Measurements from ENCODE around the gene ZNF69.
"Not testable (repeated sequence)": the region's sequence is repeated elsewhere in the genome, so short reads cannot be mapped to it uniquely, and the experiment has no call there.

Gene ZNF69

DNA sequence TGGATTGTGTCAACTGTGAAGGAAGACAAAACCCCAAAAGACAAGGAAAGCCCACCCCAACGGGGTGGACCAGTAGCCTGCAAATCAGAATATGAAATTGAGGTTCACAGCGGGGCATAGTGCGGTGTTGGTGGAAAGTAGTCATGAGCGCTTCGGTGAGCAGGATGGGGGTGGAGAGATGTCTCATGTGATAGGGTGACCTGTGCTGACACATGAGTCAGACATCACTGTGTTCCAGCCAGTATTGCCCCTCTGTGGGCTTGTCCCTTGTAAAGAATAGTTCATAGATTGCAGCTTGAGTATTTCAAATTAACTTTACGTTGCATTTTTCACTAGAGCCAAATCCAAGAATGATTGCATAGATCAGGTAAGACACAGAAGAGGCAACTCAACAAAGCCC is 7.3 kb downstream of the ZNF69 start:
- DNase-seq (ENCODE audit: low read depth, low spot score), result no peak

DNA sequence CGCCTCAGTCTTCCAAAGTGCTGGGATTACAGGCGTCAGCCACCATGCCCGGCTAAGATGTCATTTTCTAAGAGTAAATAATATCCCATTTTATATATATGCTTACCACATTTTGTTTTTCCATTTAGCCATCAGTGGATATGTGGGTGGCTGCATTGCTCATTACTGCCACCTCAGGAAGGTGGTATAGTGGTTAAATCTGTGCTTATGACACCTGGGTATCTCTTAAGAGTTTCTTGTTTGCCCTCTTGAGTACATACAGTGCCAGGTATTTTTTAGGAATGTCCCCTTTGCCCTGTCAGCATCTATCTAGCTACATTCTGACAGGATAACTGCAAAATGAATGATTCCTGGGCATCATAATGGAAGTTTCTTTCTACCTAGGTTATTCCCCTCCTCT is 14.6 kb downstream of the ZNF69 start:
- no peak for DNase-seq (ENCODE audit: low read depth, low spot score)

DNA sequence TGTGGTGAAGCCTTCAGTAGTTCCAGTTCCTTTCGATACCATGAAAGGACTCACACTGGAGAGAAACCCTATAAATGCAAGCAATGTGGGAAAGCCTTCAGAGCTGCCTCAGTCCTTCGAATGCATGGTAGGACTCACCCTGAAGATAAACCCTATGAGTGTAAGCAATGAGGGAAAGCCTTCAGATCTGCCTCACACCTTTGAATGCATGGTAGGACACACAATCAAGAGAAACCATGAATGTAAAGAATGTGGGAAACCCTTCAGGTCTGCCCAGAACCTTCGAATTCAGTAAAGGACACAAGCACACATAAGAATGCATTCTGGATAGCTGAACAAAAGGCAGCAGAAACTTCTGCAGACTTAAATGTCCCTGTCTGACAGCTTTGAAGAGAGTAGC is 18.3 kb downstream of the ZNF69 start:
- no peak for DNase-seq (ENCODE audit: low read depth, low spot score)

DNA sequence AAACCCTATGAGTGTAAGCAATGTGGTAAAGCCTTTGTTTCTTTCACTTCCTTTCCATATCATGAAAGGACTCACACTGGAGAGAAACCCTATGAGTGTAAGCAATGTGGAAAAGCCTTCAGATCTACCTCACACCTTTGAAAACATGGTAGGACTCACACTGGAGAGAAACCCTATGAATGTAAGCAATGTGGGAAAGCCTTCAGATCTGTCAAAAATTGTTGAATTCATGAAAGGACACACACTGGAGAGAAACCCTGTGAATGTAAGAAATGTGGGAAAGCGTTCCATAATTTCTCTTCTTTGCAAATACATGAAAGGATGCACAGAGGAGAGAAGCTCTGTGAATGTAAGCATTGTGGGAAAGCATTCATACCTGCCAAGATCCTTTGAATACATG is 24.4 kb downstream of the ZNF69 start:
- not testable (repeated sequence) for DNase-seq (ENCODE audit: low read depth, low spot score)

DNA sequence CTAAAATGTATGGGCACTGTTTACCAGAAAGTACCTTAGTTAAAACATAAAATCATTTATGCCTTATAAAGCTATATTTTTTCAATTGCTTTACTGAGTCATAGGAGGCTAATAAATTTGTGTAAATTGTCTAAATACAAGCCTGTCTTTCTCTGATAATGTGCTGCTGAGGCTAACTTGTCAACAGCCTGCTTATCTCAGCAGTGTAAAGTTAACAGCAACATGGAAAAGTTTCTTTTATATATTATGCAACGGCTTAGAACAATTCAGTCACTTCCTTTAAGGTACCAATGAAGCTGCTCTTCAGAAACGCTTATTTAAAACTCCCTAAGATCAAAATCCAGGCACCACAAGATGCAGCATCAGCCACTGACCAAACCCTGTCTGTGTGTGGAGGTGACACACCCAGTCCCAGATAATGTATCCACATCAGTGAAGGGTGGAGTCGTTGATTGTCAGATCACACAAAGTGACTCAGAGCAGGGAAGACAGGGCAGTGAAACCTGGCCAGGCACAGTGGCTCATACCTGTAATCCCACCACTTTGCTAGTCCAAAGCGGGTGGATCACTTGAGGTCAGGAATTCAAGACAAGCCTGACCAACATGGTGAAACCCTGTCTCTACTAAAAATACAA is 27.0 kb downstream of the ZNF69 start:
- not testable (repeated sequence) for DNase-seq (ENCODE audit: low read depth, low spot score)

DNA sequence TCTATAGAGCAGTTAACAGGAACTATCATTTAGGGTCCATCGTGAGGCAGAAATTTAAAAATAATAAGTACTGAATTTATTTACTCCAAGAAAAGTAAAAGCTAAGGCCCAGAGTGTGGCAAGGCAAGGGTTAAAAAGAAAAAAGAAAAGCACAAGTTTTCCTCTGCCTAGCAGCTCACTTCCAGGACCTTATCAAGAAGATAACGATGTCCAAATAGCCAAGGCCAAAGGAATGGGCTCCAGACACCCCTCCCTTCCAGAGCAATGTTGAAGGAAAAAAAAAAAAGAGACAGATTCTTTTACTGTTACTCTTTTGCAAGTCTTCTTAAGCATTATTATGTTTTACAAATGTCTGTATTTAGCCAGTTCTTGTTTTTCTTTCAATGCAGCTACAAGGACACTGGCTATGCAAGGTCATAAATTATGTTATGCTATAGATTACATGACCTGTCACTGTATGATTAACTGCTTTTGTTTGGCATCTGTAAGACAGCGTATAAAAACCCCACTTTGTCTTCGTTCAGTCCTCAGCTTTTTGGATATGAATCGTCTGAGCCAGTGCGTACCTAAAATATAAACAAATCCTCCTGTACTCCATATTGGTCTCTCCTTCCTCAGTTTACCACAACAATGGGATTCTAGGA is 34.4 kb downstream of the ZNF69 start:
- DNase-seq (ENCODE audit: low read depth, low spot score), result no peak

DNA sequence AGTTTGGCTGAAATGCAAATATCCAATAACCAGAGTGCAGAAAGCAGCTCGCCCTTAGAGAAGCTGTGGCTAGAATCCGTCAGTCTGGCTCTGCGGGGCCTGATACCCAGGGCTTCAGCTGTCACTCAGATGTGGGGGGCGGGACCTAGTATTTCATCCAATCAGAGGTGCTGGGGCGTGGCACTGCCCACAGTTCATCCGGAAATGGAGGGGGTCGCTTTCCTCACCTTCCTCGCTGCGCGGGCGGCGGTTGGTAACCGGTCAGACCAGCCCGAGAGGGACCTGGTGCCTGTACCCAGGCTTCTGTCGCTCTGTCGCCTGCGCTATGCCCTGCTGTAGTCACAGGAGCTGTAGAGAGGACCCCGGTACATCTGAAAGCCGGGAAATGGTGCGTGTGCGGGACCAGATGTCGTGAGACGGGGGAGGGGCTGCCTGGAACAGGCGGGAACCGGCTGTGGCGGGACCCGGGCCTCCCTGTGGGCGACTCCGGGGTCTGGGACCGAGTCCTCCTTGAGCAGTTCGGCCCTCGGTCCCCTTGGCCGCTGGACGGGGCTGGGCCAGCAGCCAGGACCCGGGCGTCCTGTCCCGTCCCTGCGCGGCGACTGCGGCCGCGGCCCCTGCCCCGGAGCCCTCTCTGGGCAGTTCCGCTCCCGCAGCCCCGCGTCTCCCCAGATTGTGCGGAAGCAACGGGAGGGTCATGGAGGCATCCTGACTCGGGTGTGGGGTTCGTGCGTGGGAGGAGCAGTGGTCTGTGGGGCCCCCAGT is 37.5 kb downstream of the ZNF69 start, which contains the start of gene ZNF700:
TSS of gene ZNF700 (plus strand) at position 222 of the 765 bp plus-strand sequence. CDS start at position 326, 104 bp downstream.
- peak; percentile 59 for DNase-seq (ENCODE audit: low read depth, low spot score)

DNA sequence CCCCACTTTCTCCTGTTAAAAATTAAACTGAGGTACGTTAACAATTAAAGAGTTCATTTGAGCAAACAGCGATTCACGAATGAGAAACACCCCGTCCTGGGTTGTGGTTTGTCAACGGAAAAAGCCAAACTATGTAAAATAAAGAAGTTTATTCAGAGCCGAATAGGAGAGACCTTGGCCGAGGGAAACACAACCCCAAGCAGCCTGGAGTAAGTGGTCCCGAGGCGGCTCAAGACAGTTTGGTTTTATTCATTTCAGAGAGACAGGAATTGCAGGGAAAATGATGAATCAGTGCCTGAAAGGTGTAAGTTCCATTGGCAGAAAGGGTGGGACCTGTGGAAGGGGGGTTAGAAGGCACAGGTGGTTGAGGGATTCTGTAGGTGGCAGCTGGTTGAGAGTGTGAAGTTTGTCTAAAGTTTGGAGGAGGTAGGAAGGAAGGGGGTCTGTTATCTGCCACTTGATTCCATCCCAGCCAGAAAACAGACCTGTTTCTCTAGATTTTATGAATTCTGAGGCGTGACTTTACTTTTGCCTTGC is 38.1 kb downstream of the ZNF69 start:
- DNase-seq (ENCODE audit: low read depth, low spot score), result not testable (repeated sequence)

DNA sequence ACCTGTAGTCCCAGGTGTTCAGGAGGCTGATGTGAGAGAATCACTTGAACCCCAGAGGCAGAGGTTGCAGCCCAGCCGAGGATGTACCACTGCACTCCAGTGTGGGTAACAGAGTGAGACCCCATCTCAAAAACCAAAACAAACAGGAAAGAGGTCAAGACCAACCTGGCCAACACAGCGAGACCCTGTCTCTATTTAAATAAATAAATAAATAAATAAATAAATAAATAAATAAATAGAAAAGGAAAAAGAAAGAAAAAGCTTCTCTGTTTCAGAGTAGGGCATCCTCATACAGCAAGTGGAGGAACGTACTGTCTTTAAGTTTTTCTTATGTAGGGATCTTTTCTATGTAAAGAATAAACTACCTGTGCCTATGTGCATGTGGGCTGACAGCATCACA is 39.6 kb downstream of the ZNF69 start:
- no peak for DNase-seq (ENCODE audit: low read depth, low spot score)

DNA sequence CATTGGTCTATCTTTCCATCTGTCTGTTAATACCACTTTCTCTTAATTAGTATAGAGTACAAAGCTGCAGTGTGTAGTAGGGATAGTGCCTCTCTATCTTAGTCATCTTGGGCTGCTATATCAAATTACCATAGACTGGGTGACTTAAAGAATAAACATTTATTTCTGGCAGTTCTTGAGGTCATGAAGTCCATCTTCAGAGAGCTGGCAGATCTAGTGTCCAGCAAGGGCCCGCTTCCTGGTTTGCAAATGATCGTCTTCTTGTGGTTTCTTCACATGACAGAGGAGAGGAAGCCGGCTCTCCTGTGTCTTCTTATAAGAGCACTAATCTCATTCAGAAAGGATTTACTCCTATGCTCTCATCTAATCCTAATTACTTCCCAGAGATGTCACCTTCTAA is 43.5 kb downstream of the ZNF69 start:
- DNase-seq (ENCODE audit: low read depth, low spot score), result no peak

DNA sequence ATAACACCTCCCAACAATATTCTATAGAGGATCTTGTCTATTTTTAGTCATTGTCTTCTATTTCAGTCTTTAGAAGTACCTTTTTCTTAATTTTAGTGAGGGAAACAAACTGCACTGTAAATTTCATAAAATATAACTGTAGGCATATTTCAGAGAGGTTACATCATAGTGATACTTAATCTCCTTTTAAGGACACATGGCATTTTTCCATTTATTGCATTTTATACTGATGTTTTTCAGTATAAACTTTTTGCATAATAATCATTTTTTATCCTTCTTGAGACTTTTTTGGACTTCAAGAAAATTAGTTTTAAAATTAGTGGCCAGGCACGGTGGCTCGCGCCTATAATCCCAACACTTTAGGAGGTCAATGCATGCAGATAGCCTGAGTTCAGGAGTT is 43.9 kb downstream of the ZNF69 start:
- no peak for DNase-seq (ENCODE audit: low read depth, low spot score)

DNA sequence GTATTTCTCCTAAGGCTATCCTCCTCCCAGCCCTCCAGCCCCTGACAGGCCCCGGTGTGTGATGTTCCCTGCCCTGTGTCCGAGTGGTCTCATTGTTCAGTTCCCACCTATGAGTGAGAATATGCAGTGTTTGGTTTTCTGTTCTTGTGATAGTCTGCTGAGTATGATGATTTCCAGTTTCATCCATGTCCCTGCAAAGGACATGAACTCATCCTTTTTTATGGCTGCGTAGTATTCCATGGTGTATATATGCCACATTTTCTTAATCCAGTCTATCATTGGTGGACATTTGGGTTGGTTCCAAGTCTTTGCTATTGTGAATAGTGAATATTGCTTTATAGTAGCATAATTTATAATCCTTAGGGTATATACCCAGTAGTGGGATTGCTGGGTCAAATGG is 48.2 kb downstream of the ZNF69 start:
- DNase-seq (ENCODE audit: low read depth, low spot score), result not testable (repeated sequence)

DNA sequence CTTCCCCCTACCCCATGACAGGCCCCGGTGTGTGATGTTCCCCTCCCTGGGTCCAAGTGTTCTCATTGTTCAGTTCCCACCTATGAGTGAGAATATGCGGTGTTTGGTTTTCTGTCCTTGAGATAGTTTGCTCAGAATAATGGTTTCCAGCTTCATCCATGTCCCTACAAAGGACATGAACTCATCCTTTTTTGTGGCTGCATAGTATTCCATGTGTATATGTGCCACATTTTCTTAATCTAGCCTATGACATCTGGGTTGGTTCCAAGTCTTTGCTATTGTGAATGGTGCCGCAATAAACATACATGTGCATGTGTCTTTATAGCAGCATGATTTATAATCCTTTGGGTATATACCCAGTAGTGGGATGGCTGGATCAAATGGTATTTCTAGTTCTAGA is 50.8 kb downstream of the ZNF69 start:
- DNase-seq (ENCODE audit: low read depth, low spot score), result not testable (repeated sequence)

DNA sequence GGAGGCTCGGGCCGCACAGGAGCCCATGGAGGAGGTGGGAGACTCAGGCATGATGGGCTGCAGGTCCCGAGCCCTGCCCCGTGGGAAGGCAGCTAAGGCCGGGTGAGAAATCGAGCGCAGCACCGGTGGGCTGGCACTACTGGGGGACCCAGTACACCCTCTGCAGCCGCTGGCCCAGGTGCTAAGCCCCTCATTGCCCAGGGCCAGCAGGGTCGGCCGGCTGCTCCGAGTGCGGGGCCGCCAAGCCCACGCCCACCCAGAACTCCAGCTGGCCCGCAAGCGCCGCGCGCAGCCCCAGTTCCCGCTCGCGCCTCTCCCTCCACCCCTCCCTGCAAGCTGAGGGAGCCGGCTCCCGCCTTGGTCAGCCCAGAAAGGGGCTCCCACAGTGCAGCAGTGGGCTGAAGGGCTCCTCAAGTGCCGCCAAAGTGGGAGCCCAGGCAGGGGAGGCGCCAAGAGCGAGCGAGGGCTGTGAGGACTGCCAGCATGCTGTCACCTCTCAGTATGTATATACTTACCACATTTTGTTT is 53.8 kb downstream of the ZNF69 start:
- DNase-seq (ENCODE audit: low read depth, low spot score), result not testable (repeated sequence)

DNA sequence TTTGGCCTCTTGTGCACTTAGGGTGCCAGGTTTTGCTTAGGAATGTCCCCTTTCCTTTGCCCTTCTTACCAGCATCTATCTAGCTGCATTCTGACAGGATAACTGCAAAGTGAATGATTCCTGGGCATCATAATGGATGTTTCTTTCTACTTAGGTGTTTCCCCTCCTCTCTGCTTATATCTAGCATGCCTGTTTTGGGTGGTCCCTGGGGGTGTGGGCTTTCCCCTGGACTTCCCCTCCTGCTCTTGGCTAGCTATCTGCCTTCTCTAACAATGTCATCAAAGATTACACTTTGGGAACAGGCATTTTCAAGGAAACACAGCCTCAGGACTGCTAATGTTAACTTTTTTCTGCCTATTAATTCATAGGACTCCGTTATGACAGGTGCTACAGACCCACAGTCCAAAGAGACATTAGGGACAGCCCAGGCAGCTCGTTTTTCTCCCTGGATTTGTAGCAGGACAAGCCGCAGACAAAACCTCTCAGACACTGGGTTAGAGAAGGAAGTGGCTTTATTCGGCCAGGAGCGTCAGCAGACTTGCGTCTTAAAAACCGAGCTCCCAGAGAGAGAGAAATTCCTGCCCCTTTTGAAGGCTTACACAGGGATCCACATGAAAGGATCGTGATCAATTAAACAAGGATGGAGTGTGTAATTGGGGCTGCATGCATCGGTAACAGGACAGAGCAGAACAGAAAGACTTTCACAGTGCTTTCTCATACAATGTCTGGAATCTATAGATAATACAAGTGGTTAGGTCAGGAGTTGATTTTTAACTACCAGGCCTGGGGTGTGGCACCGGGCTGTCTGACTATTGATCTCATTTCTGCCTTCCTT is 54.6 kb downstream of the ZNF69 start:
- no peak for DNase-seq (ENCODE audit: low read depth, low spot score)

DNA sequence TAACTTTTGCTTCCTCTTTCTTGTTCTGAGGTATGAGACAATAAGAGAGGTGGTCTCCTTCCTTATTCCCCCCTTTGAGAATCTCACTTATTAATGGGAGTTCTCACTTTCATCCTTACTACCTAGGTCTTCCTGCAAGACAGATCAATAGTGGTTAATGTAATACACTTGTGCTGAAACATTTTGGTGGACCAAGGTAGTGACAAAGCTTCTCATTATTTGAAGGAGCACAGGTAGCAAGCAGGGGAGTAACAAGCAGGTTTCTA is 55.2 kb downstream of the ZNF69 start:
- DNase-seq (ENCODE audit: low read depth, low spot score), result no peak

DNA sequence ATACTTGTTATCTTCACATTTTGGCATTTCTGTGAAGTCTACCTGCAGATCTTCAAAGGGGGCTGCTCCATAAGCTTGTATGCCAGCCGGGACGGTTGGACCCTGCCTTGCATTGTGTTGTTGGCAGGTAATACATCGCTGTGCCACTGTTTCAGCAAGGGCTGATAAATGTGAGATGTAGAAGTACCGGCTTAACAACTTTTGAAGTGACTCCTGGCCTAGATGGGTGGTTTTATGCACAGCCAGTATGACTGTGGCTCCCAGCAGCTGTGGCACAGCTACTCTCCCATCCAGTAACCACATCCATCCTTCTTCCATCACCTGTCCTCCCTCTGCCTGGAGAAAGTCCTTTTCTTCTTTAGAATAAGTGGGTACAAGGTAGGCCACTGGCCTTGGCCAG is 57.1 kb downstream of the ZNF69 start:
- no peak for DNase-seq (ENCODE audit: low read depth, low spot score)

DNA sequence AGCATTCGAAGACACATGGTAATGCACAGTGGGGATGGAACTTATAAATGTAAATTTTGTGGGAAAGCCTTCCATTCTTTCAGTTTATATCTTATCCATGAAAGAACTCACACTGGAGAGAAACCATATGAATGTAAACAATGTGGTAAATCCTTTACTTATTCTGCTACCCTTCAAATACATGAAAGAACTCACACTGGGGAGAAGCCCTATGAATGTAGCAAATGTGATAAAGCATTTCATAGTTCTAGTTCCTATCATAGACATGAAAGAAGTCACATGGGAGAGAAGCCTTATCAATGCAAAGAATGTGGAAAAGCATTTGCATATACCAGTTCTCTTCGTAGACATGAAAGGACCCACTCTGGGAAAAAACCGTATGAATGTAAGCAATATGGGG is 61.1 kb downstream of the ZNF69 start:
- DNase-seq (ENCODE audit: low read depth, low spot score), result no peak

DNA sequence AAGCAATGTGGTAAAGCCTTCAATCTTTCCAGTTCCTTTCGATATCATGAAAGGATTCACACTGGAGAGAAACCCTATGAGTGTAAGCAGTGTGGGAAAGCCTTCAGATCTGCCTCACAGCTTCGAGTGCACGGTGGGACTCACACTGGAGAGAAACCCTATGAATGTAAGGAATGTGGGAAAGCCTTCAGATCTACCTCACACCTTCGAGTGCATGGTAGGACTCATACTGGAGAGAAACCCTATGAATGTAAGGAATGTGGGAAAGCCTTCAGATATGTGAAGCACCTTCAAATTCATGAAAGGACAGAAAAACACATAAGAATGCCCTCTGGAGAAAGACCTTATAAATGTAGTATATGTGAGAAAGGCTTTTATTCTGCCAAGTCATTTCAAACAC is 61.6 kb downstream of the ZNF69 start:
- DNase-seq (ENCODE audit: low read depth, low spot score), result no peak

DNA sequence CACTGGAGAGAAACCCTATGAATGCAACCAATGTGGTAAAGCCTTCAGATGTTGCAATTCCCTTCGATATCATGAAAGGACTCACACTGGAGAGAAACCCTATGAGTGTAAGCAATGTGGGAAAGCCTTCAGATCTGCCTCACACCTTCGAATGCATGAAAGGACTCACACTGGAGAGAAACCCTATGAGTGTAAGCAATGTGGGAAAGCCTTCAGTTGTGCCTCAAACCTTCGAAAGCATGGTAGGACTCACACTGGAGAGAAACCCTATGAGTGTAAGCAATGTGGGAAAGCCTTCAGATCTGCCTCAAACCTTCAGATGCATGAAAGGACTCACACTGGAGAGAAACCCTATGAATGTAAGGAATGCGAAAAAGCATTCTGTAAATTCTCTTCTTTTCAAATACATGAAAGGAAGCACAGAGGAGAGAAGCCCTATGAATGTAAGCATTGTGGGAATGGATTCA is 62.1 kb downstream of the ZNF69 start:
- not testable (repeated sequence) for DNase-seq (ENCODE audit: low read depth, low spot score)

DNA sequence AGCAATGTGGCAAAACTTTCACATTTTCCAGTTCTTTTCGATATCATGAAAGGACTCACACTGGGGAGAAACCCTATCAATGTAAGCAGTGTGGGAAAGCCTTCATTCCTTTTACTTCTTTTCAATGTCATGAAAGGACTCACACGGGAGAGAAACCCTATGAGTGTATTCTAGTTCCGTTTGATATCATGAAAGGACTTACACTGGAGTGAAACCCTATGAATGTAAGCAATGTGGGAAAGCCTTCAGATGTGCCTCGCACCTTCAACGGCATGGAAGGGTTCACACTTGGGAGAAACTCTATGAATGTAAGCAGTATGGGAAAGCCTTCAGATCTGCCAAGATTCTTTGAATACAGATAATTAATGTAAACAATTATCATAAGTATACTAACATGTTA is 62.7 kb downstream of the ZNF69 start:
- DNase-seq (ENCODE audit: low read depth, low spot score), result no peak
